ENCODE results near the gene LSS. TPM values are rescaled to one million over a fixed set of nuclear protein-coding genes. Genes with fewer than 3 reads are reported as not detected.

LSS gene
- total RNA-seq, 4 donors from 2014 or later, result 53.2 to 75.2 (median 62.3) TPM

DNA sequence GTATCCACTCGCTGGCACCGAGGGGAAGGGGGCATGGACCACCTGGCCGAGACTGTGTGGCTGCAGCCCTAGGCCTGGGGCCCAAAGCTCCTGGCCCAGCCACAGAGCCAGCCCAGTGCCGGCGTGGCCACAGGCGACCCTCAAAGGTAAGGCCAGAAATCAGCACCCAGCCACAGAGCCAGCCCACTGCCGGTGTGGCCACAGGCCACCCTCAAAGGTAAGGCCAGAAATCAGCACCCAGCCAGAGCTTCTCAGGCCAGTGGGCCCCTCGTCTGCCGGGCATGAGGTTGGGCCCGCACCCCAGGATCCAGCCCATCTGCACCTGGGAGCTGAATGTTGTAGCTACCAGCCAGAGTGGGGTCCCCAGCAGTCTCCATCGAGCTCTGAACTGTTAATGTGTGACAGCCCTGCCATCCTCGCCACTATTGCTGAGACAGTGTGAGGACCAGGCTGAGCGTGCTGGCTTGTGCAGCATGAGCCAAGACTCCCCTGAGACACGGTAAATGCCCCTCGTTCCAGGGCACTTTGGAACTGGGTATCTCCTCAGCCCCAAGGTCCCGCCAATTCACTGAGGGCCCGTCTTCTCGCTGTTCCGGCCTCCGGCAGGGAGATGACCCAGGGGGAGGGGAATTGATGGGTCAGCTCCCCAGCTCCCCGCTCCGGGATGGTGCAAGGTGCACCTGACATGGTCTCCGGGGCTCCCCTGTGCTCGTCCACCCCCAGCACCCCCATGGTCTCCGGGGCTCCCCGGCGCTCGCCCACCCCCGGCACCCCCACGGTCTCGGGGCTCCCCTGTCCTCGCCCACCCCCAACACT lies 68.5 kb downstream of the LSS start:
- DNase-seq, result no peak
- Histone ChIP-seq H3K4me3 (no peak overlapping the region), H3K27me3 (peaks cover 29% of the 10 kb centered on the region), H3K27ac (no peak overlapping the region), H3K9me3 (no peaks in the 10 kb centered on the region), H3K36me3 (no peaks in the 10 kb centered on the region), H3K4me1 (peaks cover 0 to 3% (median 0%) of the 10 kb centered on the region in 4 donors)
- TF ChIP-seq POLR2A (IDR thresholded peaks at IDR 0.05), result no peak
- TF ChIP-seq CTCF (IDR thresholded peaks at IDR 0.05), result no peak
- no peak for TF ChIP-seq POLR2AphosphoS5 (IDR thresholded peaks at IDR 0.05)
- no peak for TF ChIP-seq EP300 (IDR thresholded peaks at IDR 0.05; ENCODE audit: low read depth)
- 96 to 100% methylated on average over 2 to 28 of the region's 32 CpGs for WGBS, 2 donors (ENCODE audit: low coverage in 1 of 2)
- in situ Hi-C loops (cut with MboI; ENCODE audit: low pct_ligation_motif_present in 1 of 4, low pct_unique_long_range_greater_than_20kb in 1 of 4, low sequenced_read_pairs in 3 of 4) (no loop called here), intact Hi-C loops (cut with DNase I; ENCODE audit: low total_unique reads) (no loop called here)

- WGBS, 2 donors (ENCODE audit: low coverage in 1 of 2), result 92% methylated on average over 12 of the region's 12 CpGs; no CpG with 5 or more reads in 1 of the 2 donors
- in situ Hi-C loops (cut with MboI; ENCODE audit: low pct_ligation_motif_present in 1 of 4, low pct_unique_long_range_greater_than_20kb in 1 of 4, low sequenced_read_pairs in 3 of 4), result no loop called here
- peak; percentile 6 for DNase-seq
- Histone ChIP-seq H3K4me3 (no peak overlapping the region), H3K9me3 (no peaks in the 10 kb centered on the region), H3K27me3 (peaks cover 29% of the 10 kb centered on the region), H3K36me3 (no peaks in the 10 kb centered on the region), H3K27ac (no peak overlapping the region), H3K4me1 (peaks cover 0 to 3% (median 0%) of the 10 kb centered on the region in 4 donors)
- intact Hi-C loops (cut with DNase I; ENCODE audit: low total_unique reads), result no loop called here
- TF ChIP-seq POLR2A (IDR thresholded peaks at IDR 0.05) (no peak), CTCF (IDR thresholded peaks at IDR 0.05) (no peak), POLR2AphosphoS5 (IDR thresholded peaks at IDR 0.05) (no peak), EP300 (IDR thresholded peaks at IDR 0.05; ENCODE audit: low read depth) (no peak)
Observed at GRCh38 chr21:46159390-46159789, 69.2 kb downstream of the LSS start.

- H3K36me3 ChIP-seq, result no peaks in the 10 kb centered on the region
- no peaks in the 10 kb centered on the region for H3K9me3 ChIP-seq
- in situ Hi-C loops (cut with MboI; ENCODE audit: low pct_ligation_motif_present in 1 of 4, low pct_unique_long_range_greater_than_20kb in 1 of 4, low sequenced_read_pairs in 3 of 4) (no loop called here), intact Hi-C loops (cut with DNase I; ENCODE audit: low total_unique reads) (no loop called here)
- H3K4me3 ChIP-seq, result no peak overlapping the region
- DNase-seq, result no peak
- H3K27ac ChIP-seq, result no peak overlapping the region
- H3K27me3 ChIP-seq, result peaks cover 24% of the 10 kb centered on the region
- H3K4me1 ChIP-seq, result peaks cover 0 to 3% (median under 1%) of the 10 kb centered on the region in 4 donors
- TF ChIP-seq CTCF (IDR thresholded peaks at IDR 0.05) (no peak), EP300 (IDR thresholded peaks at IDR 0.05; ENCODE audit: low read depth) (no peak), POLR2AphosphoS5 (IDR thresholded peaks at IDR 0.05) (no peak), POLR2A (IDR thresholded peaks at IDR 0.05) (no peak)
- WGBS, 2 donors (ENCODE audit: low coverage in 1 of 2), result 88 to 100% methylated on average over 1 to 10 of the region's 10 CpGs
Observed at GRCh38 chr21:46158666-46159300, 69.8 kb downstream of the LSS start.

- Histone ChIP-seq H3K4me3 (no peak overlapping the region), H3K36me3 (no peaks in the 10 kb centered on the region), H3K27me3 (peaks cover 19% of the 10 kb centered on the region), H3K9me3 (no peaks in the 10 kb centered on the region), H3K27ac (no peak overlapping the region), H3K4me1 (peaks cover 8 to 9% (median 8%) of the 10 kb centered on the region in 4 donors)
- WGBS, 2 donors (ENCODE audit: low coverage in 1 of 2), result 92 to 93% methylated on average over 5 to 15 of the region's 15 CpGs
- in situ Hi-C loops (cut with MboI; ENCODE audit: low pct_ligation_motif_present in 1 of 4, low pct_unique_long_range_greater_than_20kb in 1 of 4, low sequenced_read_pairs in 3 of 4), result no loop called here
- no peak for TF ChIP-seq POLR2AphosphoS5 (IDR thresholded peaks at IDR 0.05)
- TF ChIP-seq EP300 (IDR thresholded peaks at IDR 0.05; ENCODE audit: low read depth), result no peak
- no peak for TF ChIP-seq POLR2A (IDR thresholded peaks at IDR 0.05)
- no peak for TF ChIP-seq CTCF (IDR thresholded peaks at IDR 0.05)
- DNase-seq, result peak; percentile 4
- intact Hi-C loops (cut with DNase I; ENCODE audit: low total_unique reads), result no loop called here
Observed at GRCh38 chr21:46157987-46158451, 70.6 kb downstream of the LSS start.

Measured in transverse colon (tissue), 4 donors.